Subcutaneous adipose tissue (tissue), 4 donors: Measurements from ENCODE around the gene FBXW9. TPM values are rescaled to one million over a fixed set of nuclear protein-coding genes. Genes with fewer than 3 reads are reported as not detected.

Source experiments
- CTCF ChIP-seq: fragments of 450-650 bp; IDR thresholded peaks from one replicate; pipeline ENCODE4 v1.5.1; 2016; ENCODE audit warnings: low read depth, mild to moderate bottlenecking, control low read depth, antibody characterized with exemption, moderate library complexity
- total RNA-seq, 4 donors: library from RNA; depleted of rRNA; stranded (reverse); fragments of >200 nt; gene quantifications; one replicate each; pipeline ENCODE4 v1.1.0, GENCODE V29; 2016

FBXW9 gene
- total RNA-seq, 4 donors from 2014 or later, result 2.6 to 3.7 (median 2.7) TPM

DNA sequence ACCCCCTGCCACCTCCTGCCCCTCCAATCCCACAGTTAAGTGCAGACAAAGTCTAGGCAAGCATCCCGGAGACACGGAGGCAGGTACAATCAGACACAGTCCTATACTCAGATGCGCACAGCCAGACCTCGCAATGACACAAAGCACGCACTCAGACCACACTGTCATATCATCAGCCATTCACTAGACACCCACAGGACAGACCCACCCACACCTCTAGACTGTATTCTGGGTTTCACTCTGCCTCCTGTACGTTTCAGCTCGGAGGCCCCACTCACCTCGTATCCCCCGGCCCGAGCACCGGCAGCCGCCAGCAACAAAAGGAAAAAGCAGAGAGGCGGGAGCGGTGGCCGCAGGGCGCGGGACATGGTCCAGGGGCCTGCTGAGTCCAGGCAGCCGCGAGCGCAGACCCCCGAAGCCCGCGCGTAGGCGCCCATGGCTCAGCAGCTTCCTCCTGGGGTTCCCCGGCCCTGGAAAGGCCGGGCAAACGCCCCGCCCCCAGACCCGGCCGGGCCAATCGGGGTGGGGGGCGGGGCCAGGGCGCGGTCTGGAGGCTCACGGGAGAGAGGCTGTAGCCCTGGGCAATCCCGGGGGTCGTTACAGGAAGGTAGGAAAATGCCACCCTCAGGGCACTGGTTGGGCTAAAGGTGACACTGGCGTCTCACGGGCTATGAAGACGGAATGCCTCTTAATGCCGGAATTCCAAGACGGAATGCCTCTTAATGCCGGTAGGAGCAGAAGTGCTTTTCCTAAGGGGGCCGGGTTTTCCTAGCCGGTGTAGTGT is 30.0 kb downstream of the FBXW9 start, which contains the start of the genes MAN2B1 and WDR83:
MAN2B1 (minus strand) TSS at position 478 of the 784 bp plus-strand sequence; CDS start at position 437, 41 bp downstream.
WDR83 (plus strand) TSS at position 543 of the 784 bp plus-strand sequence. CDS start 2,984 bp downstream, outside the sequence.
- no peak for TF ChIP-seq CTCF

- no peak for TF ChIP-seq CTCF
Measured at GRCh38 chr19:12665671-12666264, 30.7 kb downstream of the FBXW9 start.

DNA sequence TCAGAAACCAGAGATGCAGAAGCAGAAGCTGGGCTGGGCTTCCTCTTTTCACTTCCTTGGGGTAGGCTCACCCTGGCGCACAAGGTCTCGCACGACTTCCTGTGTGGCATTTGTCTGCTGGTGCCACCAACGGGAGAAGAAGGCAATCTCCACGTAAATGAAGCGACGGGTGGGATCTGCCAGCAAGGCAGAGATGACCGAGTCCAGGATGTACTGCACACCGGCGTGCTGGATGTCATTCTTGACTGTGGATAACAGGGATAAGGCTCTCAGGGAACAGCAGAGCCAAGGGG is 31.2 kb downstream of the FBXW9 start:
- no peak for TF ChIP-seq CTCF

GRCh38 chr19:12664406-12665280 is 31.8 kb downstream of the FBXW9 start:
- TF ChIP-seq CTCF, result no peak

GRCh38 chr19:12660980-12661379 is 35.5 kb downstream of the FBXW9 start:
- TF ChIP-seq CTCF, result no peak

GRCh38 chr19:12657966-12658365 is 38.5 kb downstream of the FBXW9 start:
- TF ChIP-seq CTCF, result no peak
